Sigmoid colon (tissue), 4 donors: ENCODE measurements around the gene DYNC1LI2.
"Not testable (repeated sequence)": the region's sequence is repeated elsewhere in the genome, so short reads cannot be mapped to it uniquely, and the experiment has no call there.

Source experiments
- CTCF ChIP-seq, 4 experiments: fragments of 450-650 bp in 3 of 4; fragments of 200-600 bp in 1 of 4; IDR thresholded peaks; one replicate each; pipeline ENCODE4 v1.5.1; 2016 to 2019; ENCODE audit warnings: antibody characterized with exemption in 4 of 4, mild to moderate bottlenecking in 3 of 4, moderate library complexity in 2 of 4
- EP300 ChIP-seq, 4 donors: sonication (generic); formaldehyde crosslinking; IDR thresholded peaks; one replicate each; pipeline ENCODE4 v1.6.1; 2017; ENCODE audit warnings: antibody characterized with exemption in 4 of 4
- POLR2A ChIP-seq, 2 donors: fragments of 450-650 bp; IDR thresholded peaks; one replicate each; pipeline ENCODE4 v1.6.1; 2016; ENCODE audit warnings: antibody characterized with exemption in 2 of 2, mild to moderate bottlenecking in 2 of 2, moderate library complexity in 2 of 2
- POLR2AphosphoS5 ChIP-seq, 4 donors: sonication (generic); formaldehyde crosslinking; IDR thresholded peaks; one replicate each; pipeline ENCODE4 v1.6.1; 2017; ENCODE audit warnings: antibody characterized with exemption in 4 of 4

- TF ChIP-seq POLR2AphosphoS5, CTCF, POLR2A, EP300 (IDR thresholded peaks at IDR 0.05): not testable (repeated sequence)
Measured at GRCh38 chr16:66793984-66794383, 42.6 kb upstream of the DYNC1LI2 start.
